Stimulated activated CD4-positive, alpha-beta T cell treated with anti-CD3 and anti-CD28 coated beads, Interleukin-12 subunit alpha, Interleukin-12 subunit beta, amount 100 ng/mL, for 4 hours (primary cell): ENCODE measurements around the gene SMARCA2.

Source experiments
- DNase-seq: peaks from one replicate; pipeline ENCODE4 v3.0.0-alpha.2; 2020

SMARCA2 gene

GRCh38 chr9:2179567-2179966 lies 164.4 kb downstream of the SMARCA2 start:
- DNase-seq, result no peak

- DNase-seq, result no peak
These were observed 165.0 kb downstream of the SMARCA2 start for GRCh38 chr9:2180154-2180553.

GRCh38 chr9:2180704-2181103 lies 165.6 kb downstream of the SMARCA2 start:
- no peak for DNase-seq

- peak; percentile 19 for DNase-seq
These were observed 166.6 kb downstream of the SMARCA2 start for GRCh38 chr9:2181792-2182191.

GRCh38 chr9:2190939-2191608 lies 175.9 kb downstream of the SMARCA2 start:
- DNase-seq, result no peak

GRCh38 chr9:2191609-2191972 lies 176.4 kb downstream of the SMARCA2 start:
- DNase-seq, result no peak

GRCh38 chr9:2192356-2192979 lies 177.3 kb downstream of the SMARCA2 start:
- DNase-seq, result no peak

GRCh38 chr9:2193552-2193951 lies 178.4 kb downstream of the SMARCA2 start:
- no peak for DNase-seq

GRCh38 chr9:2195211-2195610 lies 180.1 kb downstream of the SMARCA2 start:
- no peak for DNase-seq

- DNase-seq, result no peak
These were observed 181.6 kb downstream of the SMARCA2 start for GRCh38 chr9:2196757-2197156.

GRCh38 chr9:2198956-2199635 lies 183.9 kb downstream of the SMARCA2 start:
- no peak for DNase-seq

- DNase-seq, result no peak
These were observed 185.1 kb downstream of the SMARCA2 start for GRCh38 chr9:2199999-2200796.

GRCh38 chr9:2208465-2208864 lies 193.3 kb downstream of the SMARCA2 start:
- DNase-seq, result no peak

- DNase-seq, result no peak
These were observed 193.8 kb downstream of the SMARCA2 start for GRCh38 chr9:2208991-2209390.

- DNase-seq, result no peak
These were observed 194.3 kb downstream of the SMARCA2 start for GRCh38 chr9:2209400-2209799.

- no peak for DNase-seq
These were observed 195.1 kb downstream of the SMARCA2 start for GRCh38 chr9:2210201-2210600.

- DNase-seq, result no peak
These were observed 198.8 kb downstream of the SMARCA2 start for GRCh38 chr9:2213830-2214468.

- no peak for DNase-seq
These were observed 199.6 kb downstream of the SMARCA2 start for GRCh38 chr9:2214707-2215106.

- DNase-seq, result no peak
These were observed 200.8 kb downstream of the SMARCA2 start for GRCh38 chr9:2215921-2216441.

- DNase-seq, result no peak
These were observed 201.4 kb downstream of the SMARCA2 start for GRCh38 chr9:2216591-2216990.

- DNase-seq, result no peak
These were observed 202.4 kb downstream of the SMARCA2 start for GRCh38 chr9:2217540-2217939.

- no peak for DNase-seq
These were observed 204.9 kb downstream of the SMARCA2 start for GRCh38 chr9:2220036-2220435.
